ENCODE measurements around the gene CCDC107.

Gene CCDC107

GRCh38 chr9:35702696-35703095 is 44.6 kb downstream of the CCDC107 start:
- DNase-seq (ENCODE audit: low read depth in 2 of 2) = no peak

- DNase-seq (ENCODE audit: low read depth in 2 of 2) = no peak
Measured at GRCh38 chr9:35703906-35704672, 46.0 kb downstream of the CCDC107 start.

DNA sequence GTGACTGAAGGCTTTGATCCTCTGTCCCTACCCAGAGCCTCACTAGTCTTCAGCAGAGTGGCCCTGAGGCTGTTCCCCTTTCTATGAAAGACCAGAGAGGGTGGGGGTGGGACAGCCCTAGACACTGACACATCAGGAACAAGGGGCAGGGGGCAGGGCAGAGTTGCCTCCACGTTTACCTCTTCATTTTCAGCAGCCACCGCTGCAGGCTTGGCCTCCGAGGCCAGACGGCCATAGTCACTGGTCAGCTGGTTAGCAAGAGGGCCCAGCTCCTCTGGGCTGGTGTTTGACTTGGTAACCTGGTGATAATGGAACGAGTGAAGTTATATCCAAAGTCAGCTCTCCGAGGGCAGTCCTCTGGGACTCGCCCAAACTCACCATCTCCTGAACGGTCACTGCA is 47.3 kb downstream of the CCDC107 start:
- DNase-seq (ENCODE audit: low read depth in 2 of 2) = no peak

GRCh38 chr9:35705836-35706430 is 47.8 kb downstream of the CCDC107 start:
- DNase-seq (ENCODE audit: low read depth in 2 of 2) = no peak

DNA sequence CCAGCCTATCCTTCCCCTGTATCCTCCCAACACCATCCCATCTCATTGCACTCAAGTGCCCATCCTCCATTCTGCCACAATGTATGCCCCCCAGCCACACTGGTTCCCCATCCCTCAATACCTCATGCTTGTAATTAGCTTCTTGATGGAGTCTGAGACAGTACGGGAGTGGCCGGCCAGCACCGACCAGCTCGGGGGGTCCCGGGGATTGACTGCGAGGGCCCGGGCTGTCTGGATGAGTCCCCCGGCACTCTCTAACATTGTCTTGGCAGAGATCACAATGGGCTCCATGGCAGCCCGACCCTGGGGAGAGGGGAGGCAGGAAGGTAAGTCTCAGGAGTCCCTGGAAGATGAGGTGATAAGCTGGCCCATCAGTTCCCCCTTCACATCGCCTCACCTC is 48.9 kb downstream of the CCDC107 start:
- no peak for DNase-seq (ENCODE audit: low read depth in 2 of 2)

DNA sequence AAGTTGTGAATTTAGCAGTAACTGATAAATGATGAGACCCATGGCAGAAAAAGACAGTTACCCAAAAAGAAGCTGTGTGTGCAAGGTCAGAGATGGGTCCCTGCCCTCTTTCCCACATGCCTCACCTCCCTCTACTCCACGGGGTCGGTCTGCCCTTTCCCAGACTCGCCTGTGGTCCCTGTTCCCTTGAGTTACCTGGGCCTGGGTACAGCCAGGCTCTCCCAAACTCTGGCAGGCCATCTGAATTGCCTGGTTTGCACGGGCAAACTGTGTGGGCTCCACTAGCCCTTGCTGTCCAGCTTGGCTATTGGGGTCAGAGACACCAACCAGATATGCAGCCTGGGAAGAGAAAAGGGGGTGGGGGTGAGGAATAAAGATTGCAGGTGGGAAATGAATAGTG is 50.1 kb downstream of the CCDC107 start:
- no peak for DNase-seq (ENCODE audit: low read depth in 2 of 2)

DNA sequence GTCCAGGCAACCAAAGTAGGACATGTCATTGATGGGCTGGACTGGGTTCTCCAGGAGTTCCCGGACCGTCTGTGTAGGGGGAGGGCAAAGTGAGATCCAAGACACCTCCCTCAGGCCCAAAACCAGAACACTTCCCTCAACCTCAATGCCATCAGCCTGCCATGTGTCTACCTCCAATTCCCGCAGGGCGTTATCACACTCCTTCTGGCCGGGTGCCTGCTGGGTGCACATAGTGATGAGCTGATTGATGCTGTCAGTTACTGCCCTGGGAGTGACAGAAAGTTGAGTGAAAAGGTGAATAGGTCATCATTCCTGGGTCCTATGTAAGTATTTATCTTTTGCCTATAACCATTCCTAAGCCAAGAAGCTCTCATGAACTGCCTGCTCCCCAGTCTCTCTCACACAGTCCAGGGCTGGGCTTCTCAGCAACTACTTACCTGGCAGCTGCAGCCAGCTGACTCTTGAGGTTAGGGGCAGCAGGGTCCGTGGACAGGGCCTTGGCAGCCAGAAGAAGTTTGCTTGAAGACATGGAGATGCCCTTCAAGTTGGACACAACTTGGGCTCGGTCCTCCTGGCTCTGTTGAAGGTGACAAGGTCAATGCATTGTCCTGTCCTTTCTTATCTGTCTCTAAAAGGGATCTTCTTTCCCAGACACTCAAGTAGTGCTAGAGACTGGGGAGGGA is 52.9 kb downstream of the CCDC107 start:
- no peak for DNase-seq (ENCODE audit: low read depth in 2 of 2)
